GM15510 (cell line): ENCODE measurements around the gene KRT80.

Source experiments
- POLR2A ChIP-seq: IDR thresholded peaks from 3 replicates; pipeline ENCODE4 v1.6.1; 2011; ENCODE audit warnings: borderline replicate concordance; ENCODE audit not compliant: insufficient read length; ENCODE audit errors: extremely low read depth

Gene KRT80

DNA sequence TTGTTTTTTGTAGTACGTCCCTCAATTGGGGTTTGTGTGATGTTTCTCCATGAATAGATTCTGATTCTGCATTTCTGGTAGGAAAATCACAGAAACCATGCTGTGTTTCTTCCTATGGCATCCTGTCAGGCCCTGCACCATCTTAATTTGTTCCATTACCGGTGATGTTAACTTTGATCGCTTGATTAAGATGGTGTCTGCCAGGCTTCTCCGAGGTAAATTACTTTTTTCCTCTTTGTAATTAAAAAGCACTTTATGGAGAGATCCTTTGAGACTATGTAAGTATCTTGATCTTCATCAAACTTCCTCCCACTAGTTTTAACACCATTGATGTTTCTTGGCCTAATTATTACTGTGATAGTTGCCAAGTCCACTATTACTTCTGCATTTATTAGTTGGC, 26.2 kb upstream of the KRT80 start:
- no peak for TF ChIP-seq POLR2A

DNA sequence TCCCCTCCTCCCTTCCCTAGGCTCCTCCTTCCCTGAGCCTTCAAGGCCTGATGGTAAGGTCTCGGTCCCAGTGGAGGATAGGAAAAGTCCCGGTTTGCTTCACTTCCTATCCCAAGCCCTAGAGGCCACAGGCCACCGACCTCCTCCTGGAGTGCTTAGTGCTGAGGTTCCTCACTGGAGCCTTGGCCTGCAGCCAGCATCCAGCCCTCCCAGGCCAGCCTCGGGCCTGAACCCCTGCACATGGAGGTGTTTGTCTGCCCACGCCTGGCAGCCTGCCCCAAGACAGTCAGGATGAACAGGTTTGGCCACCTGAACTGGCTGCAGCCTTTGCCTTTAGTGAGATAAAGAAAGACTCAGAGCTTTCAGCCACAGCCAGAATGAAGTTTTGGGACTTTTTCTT, 25.4 kb upstream of the KRT80 start:
- no peak for TF ChIP-seq POLR2A

GRCh38 chr12:52216807-52217206, 25.0 kb upstream of the KRT80 start:
- TF ChIP-seq POLR2A: no peak

DNA sequence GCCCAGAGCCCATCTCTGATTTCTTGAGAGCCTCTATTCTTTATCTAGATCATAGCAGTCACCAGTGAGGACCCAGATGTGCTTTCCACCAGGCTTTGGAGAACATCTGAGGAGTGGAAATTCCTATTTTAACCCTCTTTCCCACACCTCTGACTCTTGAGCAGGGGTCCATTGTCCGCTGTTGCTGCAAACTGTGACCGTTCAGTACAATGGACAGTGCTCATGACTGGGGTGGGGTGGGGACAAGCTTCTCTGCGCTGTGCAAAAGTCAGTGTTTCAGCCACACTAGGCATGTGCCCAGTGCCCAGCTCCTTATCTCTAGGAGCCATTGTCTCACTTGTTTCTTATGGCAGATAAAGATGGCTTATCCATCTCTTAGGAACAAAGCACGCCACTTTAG, 24.3 kb upstream of the KRT80 start:
- no peak for TF ChIP-seq POLR2A

DNA sequence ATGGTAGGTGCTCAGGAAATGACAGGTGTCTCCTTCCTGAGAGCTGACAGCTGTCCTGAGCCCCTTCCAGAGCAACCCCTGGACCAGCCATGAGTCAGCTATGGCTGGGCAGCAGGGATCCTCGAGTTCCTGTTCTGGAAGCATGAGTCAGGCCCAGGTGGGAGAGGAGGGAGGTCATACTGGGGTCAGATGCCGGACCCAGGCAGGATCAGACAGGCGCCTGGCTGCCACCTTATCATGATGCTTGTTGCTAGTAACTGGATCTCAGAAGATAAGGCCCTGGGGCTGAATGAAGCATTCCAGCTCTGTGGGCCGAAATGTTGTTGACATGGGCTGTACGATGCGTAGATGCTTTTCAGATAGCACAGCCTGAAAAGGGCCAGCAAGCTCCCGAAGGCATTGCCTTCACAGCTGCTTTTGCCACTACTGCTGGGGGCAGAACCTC, 23.8 kb upstream of the KRT80 start:
- TF ChIP-seq POLR2A: no peak

DNA sequence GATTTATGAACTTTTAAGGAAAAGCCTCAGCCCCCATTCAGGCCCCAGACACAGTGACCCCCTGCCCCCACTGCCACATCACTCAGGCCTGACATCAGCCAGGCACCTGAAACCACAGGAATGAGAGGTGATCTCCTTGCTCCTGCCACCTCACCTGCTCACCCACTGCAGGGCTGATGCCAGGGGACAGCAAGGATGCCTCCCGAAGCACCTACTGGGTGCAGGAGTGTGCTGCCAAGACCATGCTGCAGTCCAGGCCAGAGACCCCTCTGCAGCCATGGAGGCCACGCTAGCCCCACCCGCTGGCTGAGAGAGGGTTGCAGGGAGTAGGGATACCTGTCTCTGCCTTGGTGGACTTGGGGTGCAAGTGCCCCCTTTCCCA, 22.6 kb upstream of the KRT80 start:
- no peak for TF ChIP-seq POLR2A

DNA sequence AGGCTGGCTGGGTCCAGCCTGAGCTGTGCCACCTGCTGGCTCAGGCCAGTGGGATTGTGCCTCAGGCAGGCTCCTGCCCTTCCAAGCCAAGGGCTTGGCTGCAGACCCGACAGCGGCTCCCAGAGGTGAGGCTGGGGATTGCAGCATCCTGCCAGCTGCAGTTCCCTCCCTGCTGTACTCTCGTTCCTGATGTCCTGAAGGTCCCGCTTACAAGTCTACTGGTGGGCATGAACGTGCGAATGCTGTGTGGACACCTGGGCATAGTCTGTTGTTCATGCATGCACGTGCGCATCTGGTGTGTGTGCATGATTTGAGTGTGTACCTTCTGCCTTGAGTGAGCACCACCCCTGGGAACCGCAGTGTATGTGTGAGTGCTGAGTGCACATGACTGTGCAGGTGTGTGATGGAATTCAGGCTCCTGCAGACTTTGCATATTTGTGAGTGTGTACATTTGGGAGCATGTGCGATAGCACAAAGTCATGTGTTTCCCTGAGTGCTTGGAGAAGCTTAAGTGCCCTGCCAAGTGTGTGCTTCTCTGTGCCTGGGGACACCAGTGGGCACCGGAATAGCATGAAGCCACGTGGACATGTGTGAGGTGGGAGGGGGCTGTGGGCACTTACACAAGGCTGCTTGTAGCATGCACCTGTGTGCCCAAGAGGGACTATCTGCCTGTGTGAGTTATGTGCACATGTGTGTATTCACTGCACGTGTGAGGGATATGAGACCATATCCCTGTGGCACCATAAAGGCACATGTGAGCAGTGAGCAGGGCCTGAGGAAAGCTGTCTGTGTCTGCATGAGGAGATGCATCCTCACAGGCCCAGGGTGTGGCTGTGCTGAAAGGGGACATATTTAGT, 22.0 kb upstream of the KRT80 start:
- no peak for TF ChIP-seq POLR2A

DNA sequence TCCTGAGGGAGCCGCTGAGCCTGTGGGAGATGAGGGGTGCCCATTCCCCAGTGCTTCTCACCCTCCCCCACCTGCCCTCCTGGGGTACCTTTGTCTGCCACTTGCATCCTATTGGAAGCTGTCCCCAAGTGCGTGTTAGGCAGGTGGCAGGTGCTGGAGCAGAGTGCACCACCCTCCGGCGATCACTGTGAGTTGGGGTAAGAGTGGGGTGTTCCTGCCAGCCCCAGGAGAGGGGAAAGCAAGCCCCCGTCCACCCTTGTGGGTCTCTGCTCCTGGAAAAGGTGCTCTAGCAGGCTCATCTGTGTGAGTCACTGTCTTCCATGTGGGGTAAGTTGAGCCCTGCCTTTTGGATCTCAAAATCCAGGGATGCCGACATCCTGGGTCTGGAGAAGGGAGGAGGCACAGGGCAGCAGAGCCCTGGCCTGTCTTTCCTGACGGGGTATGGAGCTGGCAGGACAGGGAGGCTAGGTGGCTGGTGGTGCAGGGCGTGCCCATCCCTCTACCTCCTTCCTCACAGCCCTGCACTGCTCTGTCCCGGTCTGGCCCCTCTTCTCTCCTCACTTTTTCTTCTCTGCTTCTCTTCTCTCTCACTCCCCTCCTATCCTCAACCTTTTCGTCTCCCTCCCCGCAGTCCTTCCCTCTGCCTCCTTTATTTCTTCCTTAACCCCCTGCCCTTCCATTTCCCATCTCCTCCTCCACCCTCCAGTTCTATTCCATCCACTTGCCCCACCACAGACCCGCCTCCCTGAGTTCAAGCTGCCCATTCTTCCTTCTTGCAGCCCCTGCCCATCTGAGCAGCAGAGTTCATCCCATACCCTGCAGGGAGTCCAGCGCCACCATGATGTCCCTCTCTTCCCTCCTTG, 21.1 kb upstream of the KRT80 start:
- no peak for TF ChIP-seq POLR2A

GRCh38 chr12:52211716-52212585, 20.1 kb upstream of the KRT80 start:
- TF ChIP-seq POLR2A: no peak

- no peak for TF ChIP-seq POLR2A
Measured at GRCh38 chr12:52210925-52211650, 19.3 kb upstream of the KRT80 start.

GRCh38 chr12:52210186-52210924, 18.5 kb upstream of the KRT80 start:
- no peak for TF ChIP-seq POLR2A

- no peak for TF ChIP-seq POLR2A
Measured at GRCh38 chr12:52209321-52209720, 17.5 kb upstream of the KRT80 start.

- no peak for TF ChIP-seq POLR2A
Measured at GRCh38 chr12:52208424-52209165, 16.8 kb upstream of the KRT80 start.
